MM.1S (cell line): ENCODE measurements around the gene GRXCR1.
A peak's percentile ranks its signal among the peaks of the same experiment; 100 is the strongest.

Experiments
- EZH2 ChIP-seq: fragments of 300-600 bp; sonication (generic); optimal IDR thresholded peaks from 2 replicates; pipeline ENCODE3; 2017; ENCODE audit warnings: low read depth, mild to moderate bottlenecking, antibody characterized with exemption, low read length, mixed read lengths
- EZH2phosphoT487 ChIP-seq: fragments of 300-600 bp; sonication (generic); IDR thresholded peaks from 2 replicates; pipeline ENCODE4 v1.6.1; 2018; ENCODE audit warnings: antibody characterized with exemption, low read length
- TF ChIP-seq, protein P1 (sequence below): fragments of 300-600 bp; sonication (generic); IDR thresholded peaks from 2 replicates; pipeline ENCODE4 v1.5.1; 2016; ENCODE audit warnings: antibody characterized with exemption, low read length, mixed read lengths

DNA sequence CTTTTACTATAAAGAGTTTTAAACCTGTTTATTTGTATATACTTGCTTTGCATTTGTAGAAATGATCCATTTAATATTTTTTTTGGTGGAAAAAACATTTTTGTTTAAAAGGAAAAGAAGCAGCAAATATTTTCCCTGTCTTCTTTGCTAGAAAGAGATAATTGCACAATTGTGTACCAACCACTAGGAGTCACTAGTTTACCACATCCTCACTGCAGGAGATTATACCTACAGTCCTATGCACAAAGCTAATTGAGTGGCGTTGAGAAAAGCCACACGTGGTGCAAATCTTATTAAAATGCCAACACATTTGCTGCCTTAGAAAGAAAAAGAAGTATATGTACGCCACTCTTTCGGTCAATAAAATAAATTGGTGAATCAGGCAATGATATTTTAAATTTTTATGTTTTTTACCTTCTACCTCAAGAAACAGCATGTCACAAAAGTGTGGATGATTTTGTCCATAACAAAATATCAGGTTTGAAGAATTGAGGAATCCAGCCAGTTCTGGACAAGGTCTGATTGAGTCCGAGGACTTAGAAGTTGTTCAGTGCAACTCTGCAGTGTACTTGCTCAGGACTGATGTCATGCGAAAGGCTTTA is 102.9 kb downstream of the GRXCR1 start:
- TF ChIP-seq, protein P1, sequence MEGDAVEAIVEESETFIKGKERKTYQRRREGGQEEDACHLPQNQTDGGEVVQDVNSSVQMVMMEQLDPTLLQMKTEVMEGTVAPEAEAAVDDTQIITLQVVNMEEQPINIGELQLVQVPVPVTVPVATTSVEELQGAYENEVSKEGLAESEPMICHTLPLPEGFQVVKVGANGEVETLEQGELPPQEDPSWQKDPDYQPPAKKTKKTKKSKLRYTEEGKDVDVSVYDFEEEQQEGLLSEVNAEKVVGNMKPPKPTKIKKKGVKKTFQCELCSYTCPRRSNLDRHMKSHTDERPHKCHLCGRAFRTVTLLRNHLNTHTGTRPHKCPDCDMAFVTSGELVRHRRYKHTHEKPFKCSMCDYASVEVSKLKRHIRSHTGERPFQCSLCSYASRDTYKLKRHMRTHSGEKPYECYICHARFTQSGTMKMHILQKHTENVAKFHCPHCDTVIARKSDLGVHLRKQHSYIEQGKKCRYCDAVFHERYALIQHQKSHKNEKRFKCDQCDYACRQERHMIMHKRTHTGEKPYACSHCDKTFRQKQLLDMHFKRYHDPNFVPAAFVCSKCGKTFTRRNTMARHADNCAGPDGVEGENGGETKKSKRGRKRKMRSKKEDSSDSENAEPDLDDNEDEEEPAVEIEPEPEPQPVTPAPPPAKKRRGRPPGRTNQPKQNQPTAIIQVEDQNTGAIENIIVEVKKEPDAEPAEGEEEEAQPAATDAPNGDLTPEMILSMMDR: peak; percentile 80
- TF ChIP-seq EZH2phosphoT487 (no peak), EZH2 (no peak)
